Measurements from ENCODE around the gene KHDC1. TPM values are rescaled to one million over a fixed set of nuclear protein-coding genes. Genes with fewer than 3 reads are reported as not detected.
"Not testable (repeated sequence)": the region's sequence is repeated elsewhere in the genome, so short reads cannot be mapped to it uniquely, and the experiment has no call there.

KHDC1 gene
- total RNA-seq, 1 donor from 2014 or later: 6.4 TPM

GRCh38 chr6:73240730-73241129 is 22.3 kb downstream of the KHDC1 start:
- H3K27me3 Mint-ChIP-seq (ENCODE audit: insufficient read depth): peaks cover 4% of the 10 kb centered on the region

GRCh38 chr6:73236144-73236750 is 26.7 kb downstream of the KHDC1 start:
- intact Hi-C loops (cut with micrococcal nuclease): no loop called here
- no peaks in the 10 kb centered on the region for H3K4me1 Mint-ChIP-seq (ENCODE audit: low read depth)
- no peaks in the 10 kb centered on the region for H3K36me3 Mint-ChIP-seq (ENCODE audit: low read depth)
- H3K27me3 Mint-ChIP-seq (ENCODE audit: insufficient read depth): peaks cover 5% of the 10 kb centered on the region
- H3K4me3 Mint-ChIP-seq: no peak overlapping the region
- H3K27ac Mint-ChIP-seq: no peak overlapping the region
- no peaks in the 10 kb centered on the region for H3K9me3 Mint-ChIP-seq
- DNase-seq (ENCODE audit: low spot score): no peak

More at GRCh38 chr6:73240730-73241129, 22.3 kb downstream of the KHDC1 start:
- intact Hi-C loops (cut with micrococcal nuclease): no loop called here
- Mint-ChIP-seq H3K4me3 (no peak overlapping the region), H3K27ac (no peak overlapping the region), H3K9me3 (no peaks in the 10 kb centered on the region), H3K4me1 (ENCODE audit: low read depth) (no peaks in the 10 kb centered on the region), H3K36me3 (ENCODE audit: low read depth) (no peaks in the 10 kb centered on the region)
- no peak for DNase-seq (ENCODE audit: low spot score)

GRCh38 chr6:73234733-73235132 is 28.3 kb downstream of the KHDC1 start:
- Mint-ChIP-seq H3K4me3 (no peak overlapping the region), H3K36me3 (ENCODE audit: low read depth) (no peaks in the 10 kb centered on the region), H3K27ac (no peak overlapping the region), H3K9me3 (no peaks in the 10 kb centered on the region), H3K27me3 (ENCODE audit: insufficient read depth) (peaks cover 5% of the 10 kb centered on the region), H3K4me1 (ENCODE audit: low read depth) (no peaks in the 10 kb centered on the region)
- no peak for DNase-seq (ENCODE audit: low spot score)
- intact Hi-C loops (cut with micrococcal nuclease): no loop called here

- H3K27ac Mint-ChIP-seq; H3K9me3 Mint-ChIP-seq; H3K4me1 Mint-ChIP-seq (ENCODE audit: low read depth); DNase-seq (ENCODE audit: low spot score); H3K36me3 Mint-ChIP-seq (ENCODE audit: low read depth); H3K4me3 Mint-ChIP-seq; H3K27me3 Mint-ChIP-seq (ENCODE audit: insufficient read depth); intact Hi-C loops (cut with micrococcal nuclease): not testable (repeated sequence)
Measured at GRCh38 chr6:73233971-73234370, 29.0 kb downstream of the KHDC1 start.

- DNase-seq (ENCODE audit: low spot score): no peak
- H3K9me3 Mint-ChIP-seq: no peaks in the 10 kb centered on the region
- no peak overlapping the region for H3K4me3 Mint-ChIP-seq
- intact Hi-C loops (cut with micrococcal nuclease): no loop called here
- H3K27ac Mint-ChIP-seq: no peak overlapping the region
- H3K27me3 Mint-ChIP-seq (ENCODE audit: insufficient read depth): peaks cover 5% of the 10 kb centered on the region
- no peaks in the 10 kb centered on the region for H3K36me3 Mint-ChIP-seq (ENCODE audit: low read depth)
- no peaks in the 10 kb centered on the region for H3K4me1 Mint-ChIP-seq (ENCODE audit: low read depth)
Measured at GRCh38 chr6:73233048-73233447, 29.9 kb downstream of the KHDC1 start.

GRCh38 chr6:73231986-73232391 is 31.0 kb downstream of the KHDC1 start:
- Mint-ChIP-seq H3K4me1 (ENCODE audit: low read depth) (no peaks in the 10 kb centered on the region), H3K27ac (no peak overlapping the region), H3K27me3 (ENCODE audit: insufficient read depth) (peaks cover 1% of the 10 kb centered on the region), H3K36me3 (ENCODE audit: low read depth) (no peaks in the 10 kb centered on the region), H3K9me3 (no peaks in the 10 kb centered on the region), H3K4me3 (no peak overlapping the region)
- intact Hi-C loops (cut with micrococcal nuclease): no loop called here
- no peak for DNase-seq (ENCODE audit: low spot score)

GRCh38 chr6:73227606-73228255 is 35.3 kb downstream of the KHDC1 start:
- DNase-seq (ENCODE audit: low spot score): no peak
- H3K27me3 Mint-ChIP-seq (ENCODE audit: insufficient read depth): no peaks in the 10 kb centered on the region
- H3K9me3 Mint-ChIP-seq: no peaks in the 10 kb centered on the region
- intact Hi-C loops (cut with micrococcal nuclease): no loop called here
- no peaks in the 10 kb centered on the region for H3K4me1 Mint-ChIP-seq (ENCODE audit: low read depth)
- H3K36me3 Mint-ChIP-seq (ENCODE audit: low read depth): no peaks in the 10 kb centered on the region
- H3K27ac Mint-ChIP-seq: no peak overlapping the region
- H3K4me3 Mint-ChIP-seq: no peak overlapping the region

GRCh38 chr6:73225396-73225795 is 37.6 kb downstream of the KHDC1 start, which contains the start of gene KHDC1L:
Gene KHDC1L (minus strand): TSS chr6:73225496. CDS start chr6:73225408, 88 bp downstream.
- no peak within 1 kb of the TSS for H3K27ac Mint-ChIP-seq
- H3K9me3 Mint-ChIP-seq: no peaks in the 10 kb centered on the region
- intact Hi-C loops (cut with micrococcal nuclease): no loop called here
- no peaks in the 10 kb centered on the region for H3K36me3 Mint-ChIP-seq (ENCODE audit: low read depth)
- peaks cover 2% of the 10 kb centered on the region for H3K27me3 Mint-ChIP-seq (ENCODE audit: insufficient read depth)
- DNase-seq (ENCODE audit: low spot score): no peak
- H3K4me1 Mint-ChIP-seq (ENCODE audit: low read depth): no peaks in the 10 kb centered on the region
- no peak within 1 kb of the TSS for H3K4me3 Mint-ChIP-seq

- H3K36me3 Mint-ChIP-seq (ENCODE audit: low read depth): no peaks in the 10 kb centered on the region
- intact Hi-C loops (cut with micrococcal nuclease): no loop called here
- H3K4me1 Mint-ChIP-seq (ENCODE audit: low read depth): no peaks in the 10 kb centered on the region
- DNase-seq (ENCODE audit: low spot score): no peak
- peaks cover 6% of the 10 kb centered on the region for H3K27me3 Mint-ChIP-seq (ENCODE audit: insufficient read depth)
- H3K4me3 Mint-ChIP-seq: no peak overlapping the region
- H3K9me3 Mint-ChIP-seq: no peaks in the 10 kb centered on the region
- H3K27ac Mint-ChIP-seq: no peak overlapping the region
Measured at GRCh38 chr6:73216859-73217258, 46.1 kb downstream of the KHDC1 start.

GRCh38 chr6:73209117-73209516 is 53.9 kb downstream of the KHDC1 start:
- Mint-ChIP-seq H3K36me3 (ENCODE audit: low read depth) (no peaks in the 10 kb centered on the region), H3K9me3 (no peaks in the 10 kb centered on the region), H3K4me3 (no peak overlapping the region), H3K4me1 (ENCODE audit: low read depth) (no peaks in the 10 kb centered on the region), H3K27me3 (ENCODE audit: insufficient read depth) (peaks cover 5% of the 10 kb centered on the region), H3K27ac (no peak overlapping the region)
- no peak for DNase-seq (ENCODE audit: low spot score)
- intact Hi-C loops (cut with micrococcal nuclease): no loop called here

GRCh38 chr6:73207221-73207837 is 55.7 kb downstream of the KHDC1 start:
- H3K27ac Mint-ChIP-seq: no peak overlapping the region
- no peak for DNase-seq (ENCODE audit: low spot score)
- H3K9me3 Mint-ChIP-seq: no peaks in the 10 kb centered on the region
- no peaks in the 10 kb centered on the region for H3K36me3 Mint-ChIP-seq (ENCODE audit: low read depth)
- intact Hi-C loops (cut with micrococcal nuclease): no loop called here
- no peak overlapping the region for H3K4me3 Mint-ChIP-seq
- peaks cover 5% of the 10 kb centered on the region for H3K27me3 Mint-ChIP-seq (ENCODE audit: insufficient read depth)
- H3K4me1 Mint-ChIP-seq (ENCODE audit: low read depth): no peaks in the 10 kb centered on the region

- peaks cover 3% of the 10 kb centered on the region for H3K27me3 Mint-ChIP-seq (ENCODE audit: insufficient read depth)
- no peak for DNase-seq (ENCODE audit: low spot score)
- H3K27ac Mint-ChIP-seq: no peak overlapping the region
- no peaks in the 10 kb centered on the region for H3K36me3 Mint-ChIP-seq (ENCODE audit: low read depth)
- no peaks in the 10 kb centered on the region for H3K9me3 Mint-ChIP-seq
- no peak overlapping the region for H3K4me3 Mint-ChIP-seq
- H3K4me1 Mint-ChIP-seq (ENCODE audit: low read depth): no peaks in the 10 kb centered on the region
- intact Hi-C loops (cut with micrococcal nuclease): no loop called here
Measured at GRCh38 chr6:73204252-73204651, 58.7 kb downstream of the KHDC1 start.

- Mint-ChIP-seq H3K4me3 (no peak overlapping the region), H3K27me3 (ENCODE audit: insufficient read depth) (peaks cover 3% of the 10 kb centered on the region), H3K36me3 (ENCODE audit: low read depth) (no peaks in the 10 kb centered on the region), H3K9me3 (no peaks in the 10 kb centered on the region), H3K27ac (no peak overlapping the region), H3K4me1 (ENCODE audit: low read depth) (no peaks in the 10 kb centered on the region)
- no peak for DNase-seq (ENCODE audit: low spot score)
- intact Hi-C loops (cut with micrococcal nuclease): no loop called here
Measured at GRCh38 chr6:73203098-73203497, 59.9 kb downstream of the KHDC1 start.

Measured in activated T-helper 1 cell treated with anti-CD3 and anti-CD28 coated beads, Interleukin-12 subunit alpha, Interleukin-12 subunit beta, Interleukin-2, Interleukin-4 antibody, amounts not matched to agents 30 ng/mL and 10 ng/mL and 1 ng/mL, durations not matched to agents 14 hours and 24 hours and 36 hours (primary cell).